Spleen (tissue), 11 donors: ENCODE data around the gene BTG4. TPM values are rescaled to one million over a fixed set of nuclear protein-coding genes. Genes with fewer than 3 reads are reported as not detected.

ENCODE experiments used
- DNase-seq: peaks from one replicate; pipeline ENCODE4 v3.0.0-alpha.2; 2020
- H3K27ac ChIP-seq, 8 donors: fragments of 200-600 bp; sonication (generic) in 7 of 8; 1 replicate in 4 of 8; 2 replicates in 4 of 8; pipeline versions ENCODE4 v1.5.0 to v1.8.0; 2016 to 2021; ENCODE audit warnings: inconsistent platforms in 4 of 8, mild to moderate bottlenecking in 4 of 8, moderate library complexity in 1 of 8
- H3K27me3 ChIP-seq, 7 donors: fragments of 200-600 bp; sonication (generic) in 6 of 7; replicated peaks in 1 of 7; 1 replicate in 4 of 7; 2 replicates in 3 of 7; pipeline versions ENCODE4 v1.5.0 to v1.8.0; 2016 to 2021; ENCODE audit warnings: inconsistent platforms in 3 of 7, mild to moderate bottlenecking in 1 of 7
- H3K36me3 ChIP-seq, 6 donors: fragments of 200-600 bp; sonication (generic) in 5 of 6; 1 replicate in 4 of 6; 2 replicates in 2 of 6; pipeline versions ENCODE4 v1.5.0 to v1.8.0; 2016 to 2021; ENCODE audit warnings: inconsistent platforms in 2 of 6
- H3K4me1 ChIP-seq, 6 donors: fragments of 200-600 bp; sonication (generic) in 5 of 6; 1 replicate in 3 of 6; 2 replicates in 3 of 6; pipeline versions ENCODE4 v1.5.0 to v1.8.0; 2016 to 2021; ENCODE audit warnings: inconsistent platforms in 3 of 6
- H3K4me3 ChIP-seq, 8 donors: fragments of 200-600 bp; sonication (generic) in 7 of 8; 1 replicate in 4 of 8; 2 replicates in 4 of 8; pipeline versions ENCODE4 v1.5.0 to v1.8.0; 2016 to 2021; ENCODE audit warnings: inconsistent platforms in 4 of 8, mild to moderate bottlenecking in 4 of 8, moderate library complexity in 2 of 8
- H3K9me3 ChIP-seq, 8 donors: fragments of 200-600 bp; sonication (generic) in 7 of 8; 1 replicate in 4 of 8; 2 replicates in 4 of 8; pipeline versions ENCODE4 v1.5.0 to v1.8.0; 2016 to 2021; ENCODE audit warnings: inconsistent platforms in 4 of 8
- CTCF ChIP-seq, 11 experiments: fragments of 200-600 bp in 7 of 11; fragments of 450-650 bp in 4 of 11; sonication (generic) in 4 of 11; IDR thresholded peaks in 8 of 11; conservative IDR thresholded peaks in 3 of 11; 1 replicate in 7 of 11; 2 replicates in 4 of 11; pipeline versions ENCODE4 v1.4.0 to v1.8.0; 2016 to 2021; ENCODE audit warnings: antibody characterized with exemption in 11 of 11, inconsistent platforms in 4 of 11, mild to moderate bottlenecking in 1 of 11
- POLR2A ChIP-seq, 3 donors: fragments of 450-650 bp; IDR thresholded peaks; one replicate each; pipeline ENCODE4 v1.5.1; 2017; ENCODE audit warnings: antibody characterized with exemption in 3 of 3, mild to moderate bottlenecking in 1 of 3
- POLR2AphosphoS5 ChIP-seq, 3 donors: sonication (generic); formaldehyde crosslinking; IDR thresholded peaks; one replicate each; pipeline ENCODE4 v1.5.1; 2017; ENCODE audit warnings: antibody characterized with exemption in 3 of 3
- WGBS, 5 donors: extraction: QIAGEN DNeasy Blood & Tissue Kit in 3 of 5; methylation state at CpG; one replicate each; pipeline versions ENCODE4 v1.1.5 to v1.1.7; 2013 to 2018; 5-methylcytosine and 5-hydroxymethylcytosine counted together
- intact Hi-C: fragments of 100-400 bp; cut with DNase I; formaldehyde crosslinking; loops from one replicate; pipeline ENCODE4 v1.15.0; 2023; ENCODE audit warnings: low total_unique reads
- polyA plus RNA-seq, 3 donors: library from polyadenylated mRNA; stranded (reverse); fragments of 200-250 nt; gene quantifications; one replicate each; pipeline ENCODE4 v1.2.1, GENCODE V29; 2013
- total RNA-seq, 7 donors: library from RNA; depleted of rRNA in 3 of 7; stranded (reverse); fragments of >200 nt in 3 of 7; fragmentation: NEBNext Ultra II Directional in 4 of 7; extraction: Animal tissue kit (Norgen Biotek cat#: 25700) in 4 of 7; gene quantifications; one replicate each; pipeline versions ENCODE4 v1.1.0 to v1.2.1, GENCODE V29; 2016 to 2021
- donor health status: healthy with polysubstance abuse.
- donor health status: DM: no; HTN: no; CAD: no; lungs with moderate emphysema.
- donor health status: DM: no; HTN: no; CAD: no.
- donor health status: Bipolar disorder and iron deficiency.
- donor health status: healthy.
- donor health status: DM: no; HTN: no; CAD: no.
- donor health status: DM: yes; HTN: yes; CAD: no.

The BTG4 gene
- total and polyA plus RNA-seq, 10 donors, result not detected

GRCh38 chr11:111526501-111526900 is 14.3 kb upstream of the BTG4 start:
- intact Hi-C loops, result no loop called here
- no peak overlapping the region for H3K27ac ChIP-seq
- H3K36me3 ChIP-seq, result no peaks in the 10 kb centered on the region
- H3K9me3 ChIP-seq, result no peaks in the 10 kb centered on the region
- H3K4me3 ChIP-seq, result no peak overlapping the region
- WGBS, 5 donors, result 57 to 89% (median 74%) methylated on average over 1 of the region's 1 CpG
- no peak for TF ChIP-seq CTCF (IDR thresholded peaks at IDR 0.05 in 8 of 11, conservative IDR thresholded peaks at IDR 0.05 in 3 of 11)
- no peak for DNase-seq
- no peaks in the 10 kb centered on the region for H3K27me3 ChIP-seq
- H3K4me1 ChIP-seq, result no peaks in the 10 kb centered on the region

GRCh38 chr11:111525456-111525855 is 13.3 kb upstream of the BTG4 start:
- no peak overlapping the region for H3K27ac ChIP-seq
- H3K4me3 ChIP-seq, result no peak overlapping the region
- WGBS, 5 donors, result 88 to 98% (median 95%) methylated on average over 1 of the region's 1 CpG
- H3K27me3 ChIP-seq, result no peaks in the 10 kb centered on the region
- H3K9me3 ChIP-seq, result no peaks in the 10 kb centered on the region
- no peaks in the 10 kb centered on the region for H3K36me3 ChIP-seq
- TF ChIP-seq POLR2A (IDR thresholded peaks at IDR 0.05), result no peak
- no peak for TF ChIP-seq CTCF (IDR thresholded peaks at IDR 0.05 in 8 of 11, conservative IDR thresholded peaks at IDR 0.05 in 3 of 11)
- no peak for TF ChIP-seq POLR2AphosphoS5 (IDR thresholded peaks at IDR 0.05)
- intact Hi-C loops, result no loop called here
- H3K4me1 ChIP-seq, result no peaks in the 10 kb centered on the region
- DNase-seq, result no peak

- H3K27me3 ChIP-seq, result no peaks in the 10 kb centered on the region
- DNase-seq, result no peak
- intact Hi-C loops, result no loop called here
- 27 to 61% (median 38%) methylated on average over 1 of the region's 1 CpG for WGBS, 5 donors
- H3K27ac ChIP-seq, result no peak overlapping the region
- H3K4me1 ChIP-seq, result no peaks in the 10 kb centered on the region
- no peak for TF ChIP-seq POLR2AphosphoS5 (IDR thresholded peaks at IDR 0.05)
- TF ChIP-seq POLR2A (IDR thresholded peaks at IDR 0.05), result no peak
- no peak for TF ChIP-seq CTCF (IDR thresholded peaks at IDR 0.05 in 8 of 11, conservative IDR thresholded peaks at IDR 0.05 in 3 of 11)
- H3K36me3 ChIP-seq, result no peaks in the 10 kb centered on the region
- H3K4me3 ChIP-seq, result no peak overlapping the region
- no peaks in the 10 kb centered on the region for H3K9me3 ChIP-seq
Observed at GRCh38 chr11:111524056-111524455, 11.9 kb upstream of the BTG4 start.

- no peak for DNase-seq
- intact Hi-C loops, result no loop called here
Observed at GRCh38 chr11:111523343-111523742, 11.2 kb upstream of the BTG4 start.

More at GRCh38 chr11:111523343-111523742, 11.2 kb upstream of the BTG4 start:
- Histone ChIP-seq H3K36me3 (no peaks in the 10 kb centered on the region), H3K4me3 (no peak overlapping the region), H3K27ac (no peak overlapping the region), H3K4me1 (no peaks in the 10 kb centered on the region), H3K9me3 (no peaks in the 10 kb centered on the region), H3K27me3 (no peaks in the 10 kb centered on the region)
- TF ChIP-seq CTCF (IDR thresholded peaks at IDR 0.05 in 8 of 11, conservative IDR thresholded peaks at IDR 0.05 in 3 of 11) (no peak), POLR2A (IDR thresholded peaks at IDR 0.05) (no peak), POLR2AphosphoS5 (IDR thresholded peaks at IDR 0.05) (no peak)
- 82 to 97% (median 94%) methylated on average over 2 of the region's 2 CpGs for WGBS, 5 donors
